OCI-LY1 (cell line): Measurements from ENCODE around the gene AKTIP.

Experiments used
- H2AFZ ChIP-seq: fragments of 200-600 bp; sonication (generic), shearing (Covaris generic); 2 replicates; pipeline ENCODE4 v1.6.0; 2014; ENCODE audit warnings: antibody characterized with exemption, mild to moderate bottlenecking, low read length
- H3F3A ChIP-seq: fragments of 200-600 bp; sonication (generic), shearing (Covaris generic); 2 replicates; pipeline ENCODE4 v1.6.0; 2014; ENCODE audit warnings: mild to moderate bottlenecking, antibody characterized with exemption, low read length, moderate library complexity; ENCODE audit not compliant: insufficient read depth
- H3K27ac ChIP-seq: fragments of 200-600 bp; sonication (generic); 2 replicates; pipeline ENCODE4 v1.5.1; 2014; ENCODE audit warnings: low read length, mixed run types, mild to moderate bottlenecking, low read depth; ENCODE audit not compliant: poor library complexity, severe bottlenecking
- H3K27me3 ChIP-seq: fragments of 200-600 bp; sonication (generic); 2 replicates; pipeline ENCODE4 v1.6.0; 2014; ENCODE audit warnings: antibody characterized with exemption, mild to moderate bottlenecking, low read length, moderate library complexity; ENCODE audit not compliant: insufficient read depth
- H3K36me3 ChIP-seq: fragments of 200-600 bp; sonication (generic); 2 replicates; pipeline ENCODE4 v1.6.1; 2014; ENCODE audit warnings: mild to moderate bottlenecking, antibody characterized with exemption, low read length, moderate library complexity, mixed read lengths; ENCODE audit not compliant: insufficient read depth
- H3K4me1 ChIP-seq: fragments of 200-600 bp; sonication (generic); 2 replicates; pipeline ENCODE4 v1.5.1; 2014; ENCODE audit warnings: mild to moderate bottlenecking, low read length, moderate library complexity; ENCODE audit not compliant: insufficient read depth, severe bottlenecking
- H3K4me2 ChIP-seq: fragments of 200-600 bp; sonication (generic), shearing (Covaris generic); 2 replicates; pipeline ENCODE4 v1.6.1; 2014; ENCODE audit warnings: low read length
- H3K4me3 ChIP-seq: fragments of 200-600 bp; sonication (generic); 2 replicates; pipeline ENCODE4 v1.5.1; 2014; ENCODE audit warnings: low read length, low read depth, mild to moderate bottlenecking, mixed read lengths; ENCODE audit not compliant: poor library complexity, severe bottlenecking
- H3K79me2 ChIP-seq: fragments of 200-600 bp; shearing (Covaris generic); 2 replicates; pipeline ENCODE4 v1.6.1; 2016; ENCODE audit warnings: mixed run types, low read length, mixed read lengths; ENCODE audit not compliant: insufficient read depth
- H3K9ac ChIP-seq: fragments of 200-600 bp; sonication (generic), shearing (Covaris generic); 2 replicates; pipeline ENCODE4 v1.6.1; 2014; ENCODE audit warnings: mild to moderate bottlenecking, low read length, mixed read lengths
- H3K9me2 ChIP-seq: fragments of 200-600 bp; sonication (generic), shearing (Covaris generic); 2 replicates; pipeline ENCODE4 v1.6.1; 2014; ENCODE audit warnings: low read depth, mild to moderate bottlenecking, low read length, mixed read lengths
- H3K9me3 ChIP-seq: fragments of 200-600 bp; shearing (Covaris generic); 2 replicates; pipeline ENCODE4 v1.6.1; 2014; ENCODE audit warnings: low read length, mixed read lengths
- H4K20me1 ChIP-seq: fragments of 200-600 bp; sonication (generic), shearing (Covaris generic); 2 replicates; pipeline ENCODE4 v1.6.0; 2016; ENCODE audit warnings: mild to moderate bottlenecking, low read length; ENCODE audit not compliant: insufficient read depth
- EZH2 ChIP-seq: fragments of 200-600 bp; sonication (generic), shearing (Covaris generic); IDR thresholded peaks from 2 replicates; pipeline ENCODE4 v1.8.0; 2017; ENCODE audit warnings: borderline replicate concordance, mixed run types, mild to moderate bottlenecking, antibody characterized with exemption, low read length, moderate library complexity, mixed read lengths
- TF ChIP-seq, protein P1 (sequence below): fragments of 200-600 bp; sonication (generic), shearing (Covaris generic); IDR thresholded peaks from 2 replicates; pipeline ENCODE4 v1.5.1; 2017; ENCODE audit warnings: mild to moderate bottlenecking, antibody characterized with exemption, low read length, moderate library complexity, mixed read lengths

Gene AKTIP

DNA sequence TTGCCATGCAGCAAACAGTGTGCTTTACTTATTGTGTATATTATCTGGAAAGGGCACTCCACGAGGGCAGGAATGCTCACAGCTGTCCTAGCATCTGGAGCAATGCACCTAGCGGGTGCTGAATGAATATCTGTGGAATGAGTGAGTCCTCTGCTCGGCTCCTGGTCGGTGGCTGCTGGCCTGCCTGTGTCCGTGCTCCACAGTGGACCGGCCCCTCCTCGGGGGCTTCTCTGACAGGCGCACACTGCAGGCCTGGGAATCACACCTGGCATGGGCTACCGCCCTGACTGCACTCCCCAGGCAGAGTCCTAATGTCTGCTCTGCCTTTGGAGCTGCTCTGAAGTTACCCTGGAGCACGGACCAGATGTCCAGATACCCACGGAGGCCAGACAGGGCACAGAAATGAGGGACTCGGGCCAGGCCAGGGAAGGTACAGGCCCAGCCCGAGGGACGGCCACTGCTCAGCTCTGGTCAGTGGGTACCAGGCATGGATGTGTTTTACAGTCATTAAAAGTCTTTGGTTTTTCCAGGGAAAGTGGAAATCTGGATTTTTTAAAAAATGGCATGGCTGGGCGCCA, 21.1 kb upstream of the AKTIP start:
- Histone ChIP-seq H3K9me2 (no peaks in the 10 kb centered on the region), H3K9me3 (no peaks in the 10 kb centered on the region), H3K4me1 (peaks cover 2% of the 10 kb centered on the region), H2AFZ (no peak overlapping the region), H3K27me3 (0 out of 2 replicates have a peak, but pooled peaks cover 5% of the 10 kb centered on the region), H3K27ac (no peak overlapping the region), H3F3A (no peaks in the 10 kb centered on the region), H3K79me2 (no peaks in the 10 kb centered on the region), H3K9ac (no peak overlapping the region), H4K20me1 (no peaks in the 10 kb centered on the region), H3K36me3 (no peaks in the 10 kb centered on the region), H3K4me3 (no peak overlapping the region), H3K4me2 (no peak overlapping the region)
- no peak for TF ChIP-seq EZH2
- TF ChIP-seq, protein P1, sequence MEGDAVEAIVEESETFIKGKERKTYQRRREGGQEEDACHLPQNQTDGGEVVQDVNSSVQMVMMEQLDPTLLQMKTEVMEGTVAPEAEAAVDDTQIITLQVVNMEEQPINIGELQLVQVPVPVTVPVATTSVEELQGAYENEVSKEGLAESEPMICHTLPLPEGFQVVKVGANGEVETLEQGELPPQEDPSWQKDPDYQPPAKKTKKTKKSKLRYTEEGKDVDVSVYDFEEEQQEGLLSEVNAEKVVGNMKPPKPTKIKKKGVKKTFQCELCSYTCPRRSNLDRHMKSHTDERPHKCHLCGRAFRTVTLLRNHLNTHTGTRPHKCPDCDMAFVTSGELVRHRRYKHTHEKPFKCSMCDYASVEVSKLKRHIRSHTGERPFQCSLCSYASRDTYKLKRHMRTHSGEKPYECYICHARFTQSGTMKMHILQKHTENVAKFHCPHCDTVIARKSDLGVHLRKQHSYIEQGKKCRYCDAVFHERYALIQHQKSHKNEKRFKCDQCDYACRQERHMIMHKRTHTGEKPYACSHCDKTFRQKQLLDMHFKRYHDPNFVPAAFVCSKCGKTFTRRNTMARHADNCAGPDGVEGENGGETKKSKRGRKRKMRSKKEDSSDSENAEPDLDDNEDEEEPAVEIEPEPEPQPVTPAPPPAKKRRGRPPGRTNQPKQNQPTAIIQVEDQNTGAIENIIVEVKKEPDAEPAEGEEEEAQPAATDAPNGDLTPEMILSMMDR = no peak

GRCh38 chr16:53523126-53523804, 20.3 kb upstream of the AKTIP start:
- no peak overlapping the region for H2AFZ ChIP-seq
- H3K9ac ChIP-seq = no peak overlapping the region
- H3F3A ChIP-seq = no peaks in the 10 kb centered on the region
- H3K36me3 ChIP-seq = no peaks in the 10 kb centered on the region
- H3K4me1 ChIP-seq = peaks cover 8% of the 10 kb centered on the region
- no peak overlapping the region for H3K4me2 ChIP-seq
- H3K27ac ChIP-seq = no peak overlapping the region
- no peaks in the 10 kb centered on the region for H3K9me3 ChIP-seq
- H3K79me2 ChIP-seq = no peaks in the 10 kb centered on the region
- H4K20me1 ChIP-seq = no peaks in the 10 kb centered on the region
- TF ChIP-seq EZH2 = no peak
- TF ChIP-seq, protein P1 = no peak
- no peaks in the 10 kb centered on the region for H3K9me2 ChIP-seq
- H3K27me3 ChIP-seq = 0 out of 2 replicates have a peak, but pooled peaks cover 5% of the 10 kb centered on the region
- no peak overlapping the region for H3K4me3 ChIP-seq

GRCh38 chr16:53519417-53520091, 16.5 kb upstream of the AKTIP start:
- no peaks in the 10 kb centered on the region for H3K9me2 ChIP-seq
- H3K4me1 ChIP-seq = peaks cover 8% of the 10 kb centered on the region
- H3F3A ChIP-seq = no peaks in the 10 kb centered on the region
- no peak overlapping the region for H3K9ac ChIP-seq
- H3K36me3 ChIP-seq = no peaks in the 10 kb centered on the region
- no peaks in the 10 kb centered on the region for H3K79me2 ChIP-seq
- H3K9me3 ChIP-seq = no peaks in the 10 kb centered on the region
- no peak overlapping the region for H3K4me3 ChIP-seq
- no peaks in the 10 kb centered on the region for H3K27me3 ChIP-seq
- TF ChIP-seq, protein P1 = no peak
- no peak for TF ChIP-seq EZH2
- no peaks in the 10 kb centered on the region for H4K20me1 ChIP-seq
- H3K4me2 ChIP-seq = no peak overlapping the region
- H2AFZ ChIP-seq = no peak overlapping the region
- H3K27ac ChIP-seq = no peak overlapping the region
